Activated B cell treated with CpG ODN at 0.5 μM for 24 hours (primary cell): ENCODE data around the gene SSPN. TPM values are rescaled to one million over a fixed set of nuclear protein-coding genes. Genes with fewer than 3 reads are reported as not detected.
A peak's percentile ranks its signal among the peaks of the same experiment; 100 is the strongest.

ENCODE experiments used
- ATAC-seq: fragments of 200-7000 bp; cut with Tn5 transposase; one replicate; pipeline ENCODE4 v1.10.0; 2021; ENCODE audit warnings: low read depth, mild to moderate bottlenecking, moderate library complexity
- CTCF ChIA-PET: fragments of 350-600 bp; sonication (Branson Sonifier 250); formaldehyde crosslinking; loops from one replicate; lab custom pipeline; 2021; ENCODE audit warnings: antibody characterized with exemption; lab: Charles Lee
- POLR2A ChIA-PET: fragments of 350-600 bp; sonication (Branson Sonifier 250); formaldehyde crosslinking; loops from one replicate; lab custom pipeline; 2021; ENCODE audit warnings: antibody characterized with exemption; lab: Charles Lee
- DNase-seq: peaks from one replicate; pipeline ENCODE4 v3.0.0; 2022
- H3K27ac Mint-ChIP-seq: one replicate; pipeline ENCODE4 v1.8.0; 2020; ENCODE audit warnings: mixed read lengths
- H3K27me3 Mint-ChIP-seq: one replicate; pipeline ENCODE4 v1.8.0; 2021; ENCODE audit warnings: mixed read lengths
- H3K36me3 Mint-ChIP-seq: one replicate; pipeline ENCODE4 v1.8.0; 2021; ENCODE audit warnings: low read depth, mixed read lengths
- H3K4me1 Mint-ChIP-seq: one replicate; pipeline ENCODE4 v1.8.0; 2021; ENCODE audit warnings: mixed read lengths
- H3K4me3 Mint-ChIP-seq: one replicate; pipeline ENCODE4 v1.8.0; 2020; ENCODE audit warnings: mild to moderate bottlenecking, mixed read lengths
- H3K9me3 Mint-ChIP-seq: one replicate; pipeline ENCODE4 v1.8.0; 2020; ENCODE audit warnings: mixed read lengths
- CTCF ChIP-seq: fragments of 200-600 bp; IDR thresholded peaks from one replicate; pipeline ENCODE4 v1.8.0; 2022; ENCODE audit warnings: antibody characterized with exemption, mild to moderate bottlenecking
- intact Hi-C: fragments of 100-400 bp; cut with micrococcal nuclease; formaldehyde crosslinking; loops from one replicate; pipeline ENCODE4 v1.15.1; 2024
- total RNA-seq: library from RNA; stranded (reverse); gene quantifications from 2 replicates; pipeline ENCODE4 v1.2.3, GENCODE V29; 2022

SSPN gene
- total RNA-seq, 1 donor from 2014 or later = 3.0 TPM

GRCh38 chr12:26271889-26272492 is 76.6 kb downstream of the SSPN start:
- no peak overlapping the region for H3K27ac Mint-ChIP-seq
- intact Hi-C loops = loop anchor here (5.0 kb wide), 1 partner anchor 75 kb away; the partner anchor contains the start of gene SSPN

GRCh38 chr12:26272851-26273250 is 77.5 kb downstream of the SSPN start:
- TF ChIP-seq CTCF = no peak
- DNase-seq = no peak
- Mint-ChIP-seq H3K27ac (no peak overlapping the region), H3K27me3 (no peaks in the 10 kb centered on the region), H3K36me3 (no peaks in the 10 kb centered on the region), H3K9me3 (no peaks in the 10 kb centered on the region), H3K4me3 (no peak overlapping the region), H3K4me1 (peaks cover 39% of the 10 kb centered on the region)
- intact Hi-C loops = loop anchor here (5.0 kb wide), 1 partner anchor 76 kb away; the partner anchor contains the start of gene SSPN
- CTCF ChIA-PET = no interaction called here
- POLR2A ChIA-PET = no interaction called here
- ATAC-seq = no peak

More at GRCh38 chr12:26271889-26272492, 76.6 kb downstream of the SSPN start:
- ATAC-seq (no peak), DNase-seq (no peak)
- ChIA-PET POLR2A (interaction anchor here (1.0 kb wide), 1 partner anchor 27 kb away, joined by 3 read pairs; no protein-coding TSS in a partner anchor), CTCF (interaction anchor here (1.3 kb wide), 1 partner anchor 175 kb away, joined by 3 read pairs; no protein-coding TSS in a partner anchor)
- Mint-ChIP-seq H3K27me3 (no peaks in the 10 kb centered on the region), H3K9me3 (no peaks in the 10 kb centered on the region), H3K4me1 (peaks cover 36% of the 10 kb centered on the region), H3K36me3 (no peaks in the 10 kb centered on the region), H3K4me3 (no peak overlapping the region)
- no peak for TF ChIP-seq CTCF

GRCh38 chr12:26273811-26274210 is 78.4 kb downstream of the SSPN start:
- peak overlapping the region; percentile 78 for H3K27ac Mint-ChIP-seq
- H3K27me3 Mint-ChIP-seq = no peaks in the 10 kb centered on the region
- ATAC-seq (no peak), DNase-seq (no peak)
- no peaks in the 10 kb centered on the region for H3K36me3 Mint-ChIP-seq
- H3K4me1 Mint-ChIP-seq = peaks cover 48% of the 10 kb centered on the region
- ChIA-PET POLR2A (interaction anchor here (1.6 to 2.0 kb wide), 4 partner anchors 25 to 149 kb away, joined by 4 to 19 read pairs (median 10); partner anchors contain the start of gene BHLHE41), CTCF (interaction anchor here (0.8 to 2.0 kb wide), 5 partner anchors 67 to 569 kb away, joined by 3 to 4 read pairs (median 3); no protein-coding TSS in a partner anchor)
- intact Hi-C loops = loop anchor here (1.0 to 5.0 kb wide), 9 partner anchors 25 to 199 kb away; partner anchors contain the start of gene SSPN
- no peak for TF ChIP-seq CTCF
- no peaks in the 10 kb centered on the region for H3K9me3 Mint-ChIP-seq
- H3K4me3 Mint-ChIP-seq = no peak overlapping the region

GRCh38 chr12:26274441-26275312 is 79.3 kb downstream of the SSPN start:
- peaks cover 53% of the 10 kb centered on the region for H3K4me1 Mint-ChIP-seq
- no peaks in the 10 kb centered on the region for H3K27me3 Mint-ChIP-seq
- H3K27ac Mint-ChIP-seq = peak overlapping the region; percentile 78
- no peak for TF ChIP-seq CTCF
- DNase-seq (peak; percentile 43), ATAC-seq (peak; percentile 98)
- intact Hi-C loops = loop anchor here (1.0 to 5.0 kb wide), 10 partner anchors 25 to 1642 kb away; partner anchors contain the start of gene SSPN
- no peaks in the 10 kb centered on the region for H3K9me3 Mint-ChIP-seq
- peak overlapping the region; percentile 28 for H3K4me3 Mint-ChIP-seq
- ChIA-PET CTCF (interaction anchor here (0.6 to 2.0 kb wide), 10 partner anchors 43 to 568 kb away, joined by 3 to 5 read pairs (median 3); no protein-coding TSS in a partner anchor), POLR2A (interaction anchor here (0.6 to 2.0 kb wide), 7 partner anchors 24 to 187 kb away, joined by 3 to 19 read pairs (median 4); partner anchors contain the start of gene BHLHE41)
- no peaks in the 10 kb centered on the region for H3K36me3 Mint-ChIP-seq
